HEK293 (cell line): Measurements from ENCODE around the gene NXN.

Experiments used
- BCL11B ChIP-seq: fragments of 450-650 bp; formaldehyde crosslinking; IDR thresholded peaks from 2 replicates; pipeline ENCODE4 v1.5.1; 2016; ENCODE audit warnings: low read depth, missing biosample characterization, missing genetic modification characterization
- CTCF ChIP-seq: fragments of 450-650 bp; formaldehyde crosslinking; IDR thresholded peaks from 2 replicates; pipeline ENCODE4 v1.5.1; 2016; ENCODE audit warnings: missing biosample characterization, missing genetic modification characterization
- SP2 ChIP-seq: fragments of 450-650 bp; formaldehyde crosslinking; IDR thresholded peaks from 2 replicates; pipeline ENCODE4 v1.5.1; 2016; ENCODE audit warnings: missing biosample characterization, missing genetic modification characterization
- ZBTB20 ChIP-seq: fragments of 450-650 bp; formaldehyde crosslinking; IDR thresholded peaks from 2 replicates; pipeline ENCODE4 v1.5.1; 2016; ENCODE audit warnings: missing biosample characterization, missing genetic modification characterization
- ZBTB7A ChIP-seq: fragments of 450-650 bp; formaldehyde crosslinking; IDR thresholded peaks from 2 replicates; pipeline ENCODE4 v1.5.1; 2016; ENCODE audit warnings: low read depth, missing biosample characterization, missing genetic modification characterization

- no peak for TF ChIP-seq BCL11B
- TF ChIP-seq CTCF (tag by site-specific recombination): no peak
- no peak for TF ChIP-seq SP2 (tag by site-specific recombination)
- TF ChIP-seq ZBTB7A (tag by site-specific recombination): no peak
- no peak for TF ChIP-seq ZBTB20 (tag by site-specific recombination)
Measured at GRCh38 chr17:976312-976711, 3.3 kb downstream of the NXN start.
